ENCODE results near the gene FXN. TPM values are rescaled to one million over a fixed set of nuclear protein-coding genes. Genes with fewer than 3 reads are reported as not detected.
"Not testable (repeated sequence)": the region's sequence is repeated elsewhere in the genome, so short reads cannot be mapped to it uniquely, and the experiment has no call there.

FXN gene
- total RNA-seq: 1.6 and 20.3 TPM in 2 replicates

DNA sequence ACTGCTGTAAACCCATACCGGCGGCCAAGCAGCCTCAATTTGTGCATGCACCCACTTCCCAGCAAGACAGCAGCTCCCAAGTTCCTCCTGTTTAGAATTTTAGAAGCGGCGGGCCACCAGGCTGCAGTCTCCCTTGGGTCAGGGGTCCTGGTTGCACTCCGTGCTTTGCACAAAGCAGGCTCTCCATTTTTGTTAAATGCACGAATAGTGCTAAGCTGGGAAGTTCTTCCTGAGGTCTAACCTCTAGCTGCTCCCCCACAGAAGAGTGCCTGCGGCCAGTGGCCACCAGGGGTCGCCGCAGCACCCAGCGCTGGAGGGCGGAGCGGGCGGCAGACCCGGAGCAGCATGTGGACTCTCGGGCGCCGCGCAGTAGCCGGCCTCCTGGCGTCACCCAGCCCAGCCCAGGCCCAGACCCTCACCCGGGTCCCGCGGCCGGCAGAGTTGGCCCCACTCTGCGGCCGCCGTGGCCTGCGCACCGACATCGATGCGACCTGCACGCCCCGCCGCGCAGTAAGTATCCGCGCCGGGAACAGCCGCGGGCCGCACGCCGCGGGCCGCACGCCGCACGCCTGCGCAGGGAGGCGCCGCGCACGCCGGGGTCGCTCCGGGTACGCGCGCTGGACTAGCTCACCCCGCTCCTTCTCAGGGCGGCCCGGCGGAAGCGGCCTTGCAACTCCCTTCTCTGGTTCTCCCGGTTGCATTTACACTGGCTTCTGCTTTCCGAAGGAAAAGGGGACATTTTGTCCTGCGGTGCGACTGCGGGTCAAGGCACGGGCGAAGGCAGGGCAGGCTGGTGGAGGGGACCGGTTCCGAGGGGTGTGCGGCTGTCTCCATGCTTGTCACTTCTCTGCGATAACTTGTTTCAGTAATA lies at the start of gene FXN:
FXN (plus strand) TSS at position 315 of the 871 bp plus-strand sequence; CDS start at position 346, 31 bp downstream.
- no peak for DNase-seq (ENCODE audit: low read depth)
- H3K4me3 ChIP-seq (ENCODE audit: low read depth, low read length): peak within 1 kb of the TSS; percentile 86
- TF ChIP-seq, protein P1, sequence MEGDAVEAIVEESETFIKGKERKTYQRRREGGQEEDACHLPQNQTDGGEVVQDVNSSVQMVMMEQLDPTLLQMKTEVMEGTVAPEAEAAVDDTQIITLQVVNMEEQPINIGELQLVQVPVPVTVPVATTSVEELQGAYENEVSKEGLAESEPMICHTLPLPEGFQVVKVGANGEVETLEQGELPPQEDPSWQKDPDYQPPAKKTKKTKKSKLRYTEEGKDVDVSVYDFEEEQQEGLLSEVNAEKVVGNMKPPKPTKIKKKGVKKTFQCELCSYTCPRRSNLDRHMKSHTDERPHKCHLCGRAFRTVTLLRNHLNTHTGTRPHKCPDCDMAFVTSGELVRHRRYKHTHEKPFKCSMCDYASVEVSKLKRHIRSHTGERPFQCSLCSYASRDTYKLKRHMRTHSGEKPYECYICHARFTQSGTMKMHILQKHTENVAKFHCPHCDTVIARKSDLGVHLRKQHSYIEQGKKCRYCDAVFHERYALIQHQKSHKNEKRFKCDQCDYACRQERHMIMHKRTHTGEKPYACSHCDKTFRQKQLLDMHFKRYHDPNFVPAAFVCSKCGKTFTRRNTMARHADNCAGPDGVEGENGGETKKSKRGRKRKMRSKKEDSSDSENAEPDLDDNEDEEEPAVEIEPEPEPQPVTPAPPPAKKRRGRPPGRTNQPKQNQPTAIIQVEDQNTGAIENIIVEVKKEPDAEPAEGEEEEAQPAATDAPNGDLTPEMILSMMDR (conservative IDR thresholded peaks at IDR 0.05; ENCODE audit: low read depth, low read length): peak; percentile 96

DNA sequence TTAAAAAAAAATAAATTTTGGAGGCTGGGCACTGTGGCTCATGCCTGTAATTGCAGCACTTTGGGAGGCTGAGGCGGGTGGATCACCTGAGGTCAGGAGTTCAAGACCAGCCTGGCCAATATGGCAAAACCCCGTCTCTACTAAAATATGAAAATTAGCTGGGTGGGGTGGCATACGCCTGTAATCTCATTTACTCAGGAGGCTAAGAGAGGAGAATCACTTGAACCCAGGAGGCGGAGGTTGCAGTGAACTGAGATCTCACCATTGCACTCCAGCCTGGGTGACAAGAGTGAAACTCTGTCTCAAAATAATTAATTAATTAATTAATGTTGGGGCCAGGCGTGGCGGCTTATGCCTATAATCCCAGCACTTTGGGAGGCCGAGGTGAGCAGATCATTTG lies 48.6 kb upstream of the FXN start:
- not testable (repeated sequence) for DNase-seq (ENCODE audit: low read depth); H3K4me3 ChIP-seq (ENCODE audit: low read depth, low read length)

DNA sequence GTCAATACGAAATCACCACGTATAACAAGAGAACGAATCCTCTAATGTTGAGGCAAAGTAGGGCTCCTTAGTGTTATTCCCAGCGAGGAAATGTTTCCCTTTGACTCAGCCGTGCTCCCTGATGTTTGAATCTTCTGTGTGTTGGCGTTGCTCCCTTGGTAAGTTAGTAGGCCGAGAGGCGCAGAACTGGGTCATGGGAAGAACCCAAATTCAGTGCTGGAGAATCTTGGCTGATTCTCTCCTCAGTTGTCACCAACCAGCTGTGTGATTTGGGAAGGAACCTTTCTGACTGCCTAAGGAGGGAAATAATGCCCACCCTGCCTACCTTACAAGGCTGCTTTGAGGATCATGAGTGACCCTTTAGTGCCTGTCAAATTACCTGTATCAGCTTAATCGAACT lies 44.1 kb upstream of the FXN start:
- no peak overlapping the region for H3K4me3 ChIP-seq (ENCODE audit: low read depth, low read length)
- TF ChIP-seq, protein P1 (conservative IDR thresholded peaks at IDR 0.05; ENCODE audit: low read depth, low read length): no peak
- DNase-seq (ENCODE audit: low read depth): no peak

GRCh38 chr9:68995776-68996175 lies 39.8 kb upstream of the FXN start:
- TF ChIP-seq, protein P1 (conservative IDR thresholded peaks at IDR 0.05; ENCODE audit: low read depth, low read length): no peak
- H3K4me3 ChIP-seq (ENCODE audit: low read depth, low read length): no peak overlapping the region
- no peak for DNase-seq (ENCODE audit: low read depth)

DNA sequence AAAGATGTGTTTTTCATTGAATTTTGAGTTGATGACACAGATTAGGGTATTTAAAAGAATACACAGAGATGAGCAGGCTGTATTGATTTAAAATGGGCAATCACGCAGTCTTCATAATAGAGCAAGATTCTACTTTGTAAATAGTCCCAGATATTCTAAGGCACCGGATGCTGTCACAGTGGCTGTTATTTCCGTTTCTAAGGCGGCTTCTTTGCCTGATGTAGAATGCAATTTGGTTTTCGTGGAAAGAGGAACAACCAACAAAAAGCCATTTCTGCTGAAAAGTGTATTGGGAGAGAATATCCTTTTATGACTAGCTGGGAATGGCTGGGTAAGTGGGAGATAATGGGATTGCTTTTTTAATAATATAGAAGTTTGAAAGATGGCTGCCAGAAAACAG lies 39.1 kb upstream of the FXN start:
- no peak overlapping the region for H3K4me3 ChIP-seq (ENCODE audit: low read depth, low read length)
- TF ChIP-seq, protein P1 (conservative IDR thresholded peaks at IDR 0.05; ENCODE audit: low read depth, low read length): no peak
- no peak for DNase-seq (ENCODE audit: low read depth)

DNA sequence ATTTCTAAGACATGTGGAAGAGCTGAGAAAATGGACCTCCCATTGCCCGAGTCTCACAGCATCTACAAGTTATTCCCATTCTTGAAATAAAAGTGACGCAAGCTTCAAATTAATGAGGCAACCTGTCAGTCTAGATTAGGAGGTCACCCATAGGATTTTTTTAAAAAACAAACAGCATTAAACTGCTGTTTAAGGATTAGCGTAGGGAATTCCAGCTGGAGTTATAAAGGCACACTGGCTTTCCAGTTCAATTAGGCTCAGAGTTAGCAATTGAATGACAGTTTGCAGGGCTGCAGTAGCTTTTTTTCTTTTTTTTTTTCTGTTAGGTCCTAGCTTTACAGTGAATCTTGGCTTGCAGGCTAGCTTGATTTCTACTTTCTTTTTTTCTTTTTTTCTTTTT lies 37.9 kb upstream of the FXN start:
- TF ChIP-seq, protein P1 (conservative IDR thresholded peaks at IDR 0.05; ENCODE audit: low read depth, low read length): no peak
- DNase-seq (ENCODE audit: low read depth): no peak
- no peak overlapping the region for H3K4me3 ChIP-seq (ENCODE audit: low read depth, low read length)

DNA sequence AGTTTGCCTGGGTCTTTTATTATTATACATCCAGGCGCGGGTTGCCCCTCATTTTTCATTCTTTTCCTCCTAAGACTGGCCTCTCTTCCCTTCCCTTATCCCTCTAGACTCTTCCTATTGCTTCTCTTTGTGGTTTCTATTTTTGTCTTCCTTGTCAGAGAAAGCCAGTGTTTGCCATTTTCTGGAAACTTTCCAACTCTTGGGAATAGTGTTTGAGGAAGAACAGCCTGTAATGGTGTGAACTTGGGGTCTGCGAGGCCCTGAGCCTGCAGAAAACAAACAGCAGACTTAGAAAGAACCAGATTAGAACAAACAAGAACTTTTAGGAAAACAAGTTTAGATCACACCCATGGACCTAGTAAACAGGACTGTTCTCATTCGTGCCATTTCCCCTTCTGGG lies 37.2 kb upstream of the FXN start:
- no peak overlapping the region for H3K4me3 ChIP-seq (ENCODE audit: low read depth, low read length)
- TF ChIP-seq, protein P1 (conservative IDR thresholded peaks at IDR 0.05; ENCODE audit: low read depth, low read length): no peak
- no peak for DNase-seq (ENCODE audit: low read depth)
